ENCODE measurements around the gene COMMD9.

Gene COMMD9

DNA sequence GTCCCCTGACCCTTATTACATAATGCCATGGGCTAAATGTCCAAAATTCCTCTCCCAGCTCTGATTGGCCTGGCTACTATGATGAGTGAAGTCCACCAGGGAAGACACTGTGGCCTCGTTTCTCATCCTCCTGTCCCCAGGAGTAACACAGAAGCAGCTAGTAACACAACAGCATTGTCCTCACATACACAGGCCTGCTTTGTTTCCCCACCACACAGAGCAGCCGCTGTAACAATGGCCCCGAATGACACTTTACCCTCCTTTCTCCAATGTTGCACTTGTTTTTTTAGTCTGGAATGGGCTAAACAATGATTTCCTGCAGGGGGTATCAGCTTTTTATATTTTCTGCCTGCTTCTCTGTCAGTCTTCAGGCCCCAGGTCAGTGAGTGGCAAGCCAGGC, 6.7 kb upstream of the COMMD9 start, which contains the start of gene PRR5L:
Gene PRR5L (plus strand): TSS at position 363 of the 400 bp plus-strand sequence. CDS start 104,834 bp downstream, outside the sequence.
- no peak for DNase-seq

DNA sequence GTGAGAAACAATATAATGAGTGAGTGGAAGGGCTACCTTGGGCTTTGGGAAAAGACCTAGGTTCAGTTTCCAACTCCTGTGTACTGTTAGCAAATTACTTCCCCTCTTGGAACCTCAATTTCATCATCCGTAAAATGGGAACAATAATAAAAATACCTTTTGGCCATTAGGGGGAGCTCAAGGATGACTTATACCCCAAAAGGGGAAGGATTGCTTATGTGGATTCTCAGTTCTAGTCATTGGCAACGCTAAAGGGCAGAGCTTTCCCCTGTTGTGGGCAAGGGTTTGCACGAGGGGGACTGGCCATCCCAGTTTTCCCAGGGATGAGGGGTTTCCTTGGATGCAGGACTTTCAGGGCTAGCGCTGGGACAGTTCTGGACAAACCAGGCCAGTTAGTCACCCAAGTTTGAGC, 3.1 kb upstream of the COMMD9 start:
- peak; percentile 69 for DNase-seq

GRCh38 chr11:36288442-36289225, 590 bp downstream of the COMMD9 start:
- DNase-seq, result no peak

GRCh38 chr11:36282926-36283325, 6.3 kb downstream of the COMMD9 start:
- DNase-seq, result no peak

GRCh38 chr11:36281850-36282249, 7.4 kb downstream of the COMMD9 start:
- DNase-seq, result no peak

- no peak for DNase-seq
Measured at GRCh38 chr11:36280531-36280930, 8.7 kb downstream of the COMMD9 start.

DNA sequence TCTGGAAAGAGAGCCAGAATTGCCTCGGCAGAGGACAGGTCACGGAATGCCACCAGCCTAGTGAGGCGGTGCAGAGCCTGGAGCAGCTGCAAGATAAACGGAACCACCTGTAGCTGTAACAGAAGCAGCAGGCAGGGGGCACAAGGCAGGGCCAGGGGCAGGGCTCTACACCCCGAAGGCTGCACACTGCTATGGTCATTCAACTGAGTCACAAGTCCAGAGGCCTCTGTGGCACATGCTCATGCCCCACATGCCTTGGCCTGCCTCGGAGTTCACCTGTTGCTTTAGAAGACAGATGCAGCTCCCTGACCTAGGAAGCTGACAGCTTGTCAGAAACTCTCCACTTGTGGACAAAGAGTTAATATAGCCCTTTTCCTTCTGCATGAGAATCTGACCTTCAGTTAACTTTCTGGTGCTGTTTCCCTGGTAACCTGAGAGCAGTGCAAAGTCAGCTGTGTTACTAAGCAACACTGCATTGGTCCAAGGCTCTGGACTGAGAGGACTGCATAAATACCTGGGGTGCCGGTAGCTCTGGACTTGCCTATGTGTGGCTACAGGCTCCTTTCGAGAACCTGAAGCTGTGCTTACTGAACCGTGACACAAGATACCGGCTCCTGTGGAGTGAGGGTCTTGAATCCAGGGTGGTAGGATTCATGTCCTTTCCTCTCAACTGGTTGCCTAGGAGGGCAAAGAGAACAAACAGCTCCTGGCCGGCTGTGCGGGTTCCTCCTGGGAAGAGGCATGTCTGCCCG, 10.5 kb downstream of the COMMD9 start:
- DNase-seq, result no peak

- DNase-seq, result no peak
Measured at GRCh38 chr11:36274414-36274813, 14.8 kb downstream of the COMMD9 start.

DNA sequence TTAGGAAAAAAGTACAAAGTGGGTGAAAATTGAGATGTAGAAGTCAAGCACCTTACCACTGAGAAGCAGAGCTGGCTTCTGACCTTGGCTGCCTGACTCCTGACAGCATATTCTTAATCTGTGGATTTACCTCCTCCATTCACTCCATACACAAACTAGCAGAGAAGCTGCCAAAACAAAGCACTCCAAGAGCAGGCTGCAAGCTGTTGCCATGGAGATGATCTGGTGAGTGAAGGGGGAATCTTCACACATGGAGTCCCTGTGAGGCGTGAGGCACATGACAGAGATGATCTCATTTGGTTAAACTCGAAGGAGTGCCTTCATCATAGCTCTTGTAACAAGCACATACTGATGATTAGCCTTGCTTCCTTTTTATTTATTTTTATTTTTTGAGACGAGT, 16.1 kb downstream of the COMMD9 start:
- peak; percentile 85 for DNase-seq

DNA sequence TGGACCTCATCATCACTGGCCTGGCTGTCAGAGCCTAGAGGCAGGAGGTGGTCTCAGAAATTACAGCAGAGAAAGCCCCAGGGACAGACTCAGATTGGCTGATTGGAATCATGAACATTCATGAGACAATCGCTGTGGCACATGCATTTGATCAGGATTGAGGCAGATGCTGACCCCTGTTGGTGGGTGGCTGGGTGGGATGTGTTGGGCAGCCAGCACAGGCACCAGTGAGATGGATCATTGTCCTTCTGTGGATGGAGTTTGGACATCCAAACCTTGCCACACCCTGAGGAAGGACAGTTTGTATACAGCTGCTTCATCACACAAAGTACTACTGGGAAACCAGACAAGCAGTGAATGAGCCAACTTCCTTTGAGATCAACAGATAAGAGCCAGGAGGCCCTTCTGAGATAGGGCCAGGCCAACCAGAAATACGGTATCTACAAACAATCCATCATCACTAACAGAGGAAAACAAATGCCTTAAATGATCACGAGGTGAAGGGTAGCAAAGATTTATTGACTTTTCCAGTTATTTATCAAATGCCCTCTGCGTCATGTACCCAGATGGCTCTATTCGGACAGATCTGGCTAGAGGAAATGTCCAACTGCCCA, 17.3 kb downstream of the COMMD9 start:
- no peak for DNase-seq

DNA sequence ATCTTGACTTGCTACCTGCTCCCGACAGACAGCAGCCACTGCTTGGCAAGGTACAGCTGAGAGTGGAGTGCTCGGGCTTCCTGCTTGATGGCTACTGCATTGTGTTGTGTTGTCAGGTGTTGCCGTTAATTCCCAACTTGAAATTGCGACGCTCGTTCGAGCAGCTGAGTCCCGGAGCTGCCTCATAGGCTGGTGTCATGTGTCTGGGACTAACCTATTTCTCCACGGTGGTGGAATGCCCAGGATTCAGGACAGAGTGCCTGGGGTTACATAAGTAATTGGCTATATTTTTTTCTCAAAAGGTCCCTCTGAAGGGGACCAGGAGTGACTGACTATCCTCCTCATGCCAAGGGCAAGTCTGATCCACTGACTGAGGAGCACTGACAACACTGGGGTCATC, 18.5 kb downstream of the COMMD9 start:
- no peak for DNase-seq

DNA sequence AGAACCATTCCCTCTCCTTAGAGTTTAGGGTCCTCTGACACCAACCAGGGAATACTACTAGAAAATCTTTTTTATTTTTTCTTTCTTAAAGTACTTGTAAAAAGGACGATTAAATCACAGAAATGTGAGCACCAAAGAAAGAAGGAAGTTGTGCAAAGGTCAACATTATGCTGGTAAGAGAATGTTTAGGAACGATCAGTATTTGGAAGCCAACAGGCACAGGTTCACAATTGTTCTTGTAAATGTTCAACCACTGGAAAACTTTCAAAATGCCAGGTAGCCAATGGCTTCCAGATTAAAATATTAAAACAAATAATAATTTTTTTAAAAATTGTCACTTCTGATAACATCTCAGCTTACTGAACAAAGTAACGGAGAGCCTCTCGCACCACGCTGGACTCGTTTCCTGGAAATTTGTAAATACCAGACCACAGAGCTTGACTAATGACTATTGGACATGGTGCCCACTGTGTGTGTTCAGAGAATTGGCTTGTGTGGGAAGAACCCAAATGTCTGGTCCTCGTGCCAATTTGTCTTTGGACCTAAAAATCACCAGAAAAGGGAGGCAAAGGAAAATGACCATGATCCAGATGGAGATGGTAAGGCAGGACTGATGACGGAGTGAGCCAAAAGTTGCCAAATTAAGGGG, 20.8 kb downstream of the COMMD9 start:
- no peak for DNase-seq

DNA sequence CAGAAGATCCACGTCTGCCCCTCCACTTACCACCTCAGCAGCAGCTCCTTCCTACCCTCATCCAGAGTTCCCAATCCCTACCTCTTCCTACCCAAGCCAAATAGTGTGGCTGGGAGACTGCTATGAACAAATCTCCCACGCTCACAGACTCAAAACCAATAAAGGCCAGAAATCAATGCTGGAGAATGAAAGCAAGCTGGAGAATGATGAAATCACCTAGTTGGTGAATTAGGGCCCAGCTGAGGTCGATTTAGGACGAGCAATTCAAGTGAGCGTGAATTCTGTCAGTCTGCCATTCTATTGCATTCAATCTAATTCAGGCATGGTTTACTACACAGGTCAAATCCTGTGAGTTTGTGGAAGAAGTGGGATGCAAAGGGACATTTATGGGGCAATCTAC, 22.5 kb downstream of the COMMD9 start:
- DNase-seq, result no peak

DNA sequence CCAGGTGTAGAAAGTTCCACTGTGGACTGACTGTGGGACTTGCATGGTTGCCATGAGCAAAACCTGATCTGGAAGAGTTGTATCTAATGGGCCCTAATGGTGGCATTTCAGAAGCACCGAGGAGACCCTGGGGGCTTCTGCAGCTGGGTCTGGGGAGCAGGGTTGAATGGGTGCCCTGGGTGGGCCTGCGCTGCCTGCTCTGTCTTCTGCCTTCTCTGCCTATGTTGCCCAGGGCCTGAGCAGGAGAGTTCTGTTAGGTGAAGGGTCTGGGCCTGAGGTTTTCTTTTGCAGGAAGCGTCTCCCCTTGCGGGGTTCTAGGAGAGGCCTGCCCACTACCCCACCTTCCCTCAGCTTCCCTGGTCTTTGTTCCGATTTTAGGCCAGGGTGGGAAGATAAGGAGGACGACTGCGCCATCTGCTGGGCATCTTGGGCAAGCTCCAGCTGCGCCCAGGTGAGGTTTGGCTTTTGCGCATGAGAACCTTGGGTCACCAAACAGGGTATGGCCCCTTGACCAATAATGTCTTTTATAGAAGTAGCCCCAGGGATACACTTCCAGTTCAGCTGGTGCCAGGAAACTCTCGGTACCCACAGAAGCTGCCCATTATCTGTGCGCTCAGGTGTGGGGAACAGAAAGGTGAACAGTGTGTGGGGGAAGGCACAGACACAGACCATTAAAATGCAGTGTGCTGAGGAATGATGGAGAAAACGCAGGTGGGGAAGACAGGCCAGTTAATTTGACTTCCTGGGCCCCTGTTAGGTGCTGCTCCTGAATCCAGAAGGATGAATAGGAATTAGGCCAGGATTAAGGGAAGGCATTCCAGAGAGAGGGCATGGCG, 23.2 kb downstream of the COMMD9 start:
- peak; percentile 88 for DNase-seq

DNA sequence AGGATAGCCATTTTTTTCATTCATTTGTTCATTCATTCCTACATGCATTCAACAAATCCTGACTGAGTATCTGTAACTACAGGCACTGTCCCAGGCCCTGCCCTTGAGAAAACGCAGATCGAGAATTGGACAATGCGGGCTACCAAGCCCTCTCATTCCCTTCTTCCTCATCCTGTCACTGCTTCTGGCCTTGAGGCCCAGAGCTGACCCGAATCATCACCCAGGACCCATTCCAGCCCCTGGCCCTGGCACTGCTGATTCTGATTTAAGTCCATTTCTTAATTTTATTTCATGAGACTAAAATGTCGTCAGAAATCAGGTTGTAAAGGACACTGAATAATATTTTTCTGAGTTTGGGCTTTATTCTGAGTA, 24.3 kb downstream of the COMMD9 start:
- no peak for DNase-seq

- DNase-seq, result peak; percentile 89
Measured at GRCh38 chr11:36264011-36264972, 24.9 kb downstream of the COMMD9 start.

DNA sequence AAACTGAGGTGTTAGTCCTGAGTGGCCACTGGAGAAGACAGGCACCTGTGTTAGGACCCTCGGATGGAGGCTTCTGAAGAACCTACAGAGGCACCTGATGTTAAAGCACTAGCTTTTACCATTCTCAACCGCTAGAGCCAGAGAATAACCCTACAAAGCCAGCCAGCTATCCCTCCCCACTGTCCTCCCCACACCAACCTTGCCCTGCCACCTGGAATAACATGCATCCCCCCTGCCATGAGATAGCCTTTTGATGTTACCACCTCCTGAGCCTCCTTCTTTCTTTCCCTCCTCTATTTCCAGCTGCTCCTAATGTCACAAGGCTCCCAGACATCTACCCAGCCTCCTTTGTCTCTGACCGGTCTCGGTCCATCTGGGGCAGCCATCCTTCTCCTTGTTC, 28.1 kb downstream of the COMMD9 start:
- DNase-seq, result no peak

DNA sequence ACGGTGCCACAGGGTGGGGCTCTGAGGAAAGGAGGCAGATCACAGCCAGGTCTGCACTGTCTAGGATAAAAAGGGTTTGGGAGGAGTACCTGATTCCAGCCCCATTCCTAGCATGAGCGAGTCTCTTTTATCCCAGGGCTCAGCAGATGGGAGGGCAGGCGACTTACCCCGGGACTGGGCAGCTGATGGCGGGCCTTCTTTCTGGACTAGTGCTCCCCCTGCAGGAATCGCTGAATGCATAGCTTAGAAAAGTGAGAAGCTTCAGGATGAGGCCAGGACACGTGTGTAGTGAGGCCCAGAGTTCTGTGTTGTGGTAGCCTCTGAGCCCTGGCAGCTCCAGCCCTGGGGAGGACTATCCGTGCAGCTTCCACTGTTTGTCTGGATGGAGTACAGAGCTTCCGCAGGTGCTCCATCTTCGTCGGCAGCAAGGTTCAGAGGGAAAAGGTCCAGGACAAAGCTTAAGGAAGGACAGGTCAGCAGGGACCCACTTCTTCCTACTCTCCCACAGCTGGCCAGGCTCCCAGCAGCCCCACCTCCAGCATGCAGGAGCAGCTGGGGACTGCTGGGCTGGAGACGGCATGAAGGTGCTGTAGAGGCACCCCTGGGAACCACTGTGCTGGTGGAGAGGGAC, 30.4 kb downstream of the COMMD9 start:
- DNase-seq, result peak; percentile 88

- DNase-seq, result peak; percentile 63
Measured at GRCh38 chr11:36257351-36257750, 31.9 kb downstream of the COMMD9 start.

GRCh38 chr11:36254713-36255112, 34.5 kb downstream of the COMMD9 start:
- DNase-seq, result no peak

DNA sequence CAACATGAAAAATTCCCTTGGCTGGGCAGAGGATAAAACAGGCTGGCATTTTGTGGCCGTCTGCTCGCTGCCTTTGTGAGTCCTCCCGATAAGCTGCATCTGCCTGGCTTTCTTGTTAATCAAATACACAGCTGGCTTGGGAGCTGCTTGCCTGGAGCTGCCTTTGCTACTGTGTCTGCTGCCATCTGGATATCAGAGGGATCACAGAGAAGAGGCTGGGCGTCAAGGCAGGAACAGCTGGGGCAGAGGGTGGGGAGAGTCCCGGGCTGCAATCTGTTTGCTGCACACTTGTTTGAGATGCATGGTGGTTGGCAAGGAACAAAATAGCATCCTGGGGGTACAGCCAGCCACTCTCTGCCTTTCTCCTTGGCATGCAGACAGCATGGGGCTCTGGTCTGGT, 36.0 kb downstream of the COMMD9 start:
- peak; percentile 100 for DNase-seq
